B cell (primary cell): ENCODE results near the gene RSU1. TPM values are rescaled to one million over a fixed set of nuclear protein-coding genes. Genes with fewer than 3 reads are reported as not detected.

Source experiments
- ATAC-seq: fragments of 200-7000 bp; cut with Tn5 transposase; one replicate; pipeline ENCODE4 v1.10.0; 2021; ENCODE audit warnings: low read depth, mild to moderate bottlenecking, moderate number of reproducible peaks, moderate library complexity
- CTCF ChIA-PET: fragments of 350-600 bp; sonication (Branson Sonifier 250); formaldehyde crosslinking; loops from one replicate; lab custom pipeline; 2021; ENCODE audit warnings: antibody characterized with exemption, inconsistent platforms; lab: Charles Lee
- POLR2A ChIA-PET: fragments of 350-600 bp; sonication (Branson Sonifier 250); formaldehyde crosslinking; loops from one replicate; lab custom pipeline; 2021; ENCODE audit warnings: antibody characterized with exemption; lab: Charles Lee
- DNase-seq: peaks from one replicate; pipeline ENCODE4 v3.0.0; 2013
- H2AFZ ChIP-seq: 2 replicates; pipeline ENCODE4 v1.6.1; 2012; ENCODE audit warnings: mild to moderate bottlenecking, low read depth, low read length; ENCODE audit not compliant: insufficient read depth, poor library complexity, severe bottlenecking
- H3K27ac ChIP-seq, 2 donors: 1 replicate in 1 of 2; 2 replicates in 1 of 2; pipeline ENCODE4 v1.5.1; 2012 to 2013; ENCODE audit warnings: low read length in 2 of 2, mild to moderate bottlenecking in 2 of 2, moderate library complexity in 1 of 2
- H3K27me3 ChIP-seq, 4 experiments: fragments of 200-600 bp in 1 of 4; sonication (generic) in 1 of 4; replicated peaks in 1 of 4; 1 replicate in 2 of 4; 2 replicates in 2 of 4; pipeline versions ENCODE4 v1.6.1 to v1.7.0; 2013 to 2016; ENCODE audit warnings: low read length in 3 of 4, mild to moderate bottlenecking in 2 of 4, mixed read lengths in 1 of 4, moderate library complexity in 1 of 4; ENCODE audit not compliant: insufficient read depth in 4 of 4, control insufficient read depth in 3 of 4; ENCODE audit errors: control extremely low read depth in 1 of 4
- H3K36me3 ChIP-seq, 2 experiments: replicated peaks in 1 of 2; 1 replicate in 1 of 2; 2 replicates in 1 of 2; pipeline versions ENCODE4 v1.6.1 to v1.7.1; 2013; ENCODE audit warnings: low read length in 1 of 2; ENCODE audit not compliant: insufficient read depth in 2 of 2, control insufficient read depth in 1 of 2; ENCODE audit errors: control extremely low read depth in 1 of 2, extremely low read depth in 1 of 2
- H3K4me1 ChIP-seq, 2 donors: fragments of 200-600 bp in 1 of 2; sonication (generic) in 1 of 2; 1 replicate in 1 of 2; 2 replicates in 1 of 2; pipeline versions ENCODE4 v1.5.1 to v1.6.1; 2013 to 2017; ENCODE audit warnings: low read length in 2 of 2; ENCODE audit not compliant: control insufficient read depth in 2 of 2, insufficient read depth in 2 of 2
- H3K4me2 ChIP-seq: replicated peaks from 2 replicates; pipeline ENCODE3; 2012; ENCODE audit warnings: mild to moderate bottlenecking, low read depth, low read length; ENCODE audit not compliant: poor library complexity, severe bottlenecking
- H3K4me3 ChIP-seq, 5 experiments: fragments of 200-600 bp in 1 of 5; sonication (generic) in 1 of 5; 1 replicate in 3 of 5; 2 replicates in 2 of 5; pipeline versions ENCODE4 v1.5.1 to v1.7.0; 2011 to 2016; ENCODE audit warnings: low read length in 4 of 5, mild to moderate bottlenecking in 4 of 5, low read depth in 2 of 5, control low read depth in 1 of 5, moderate library complexity in 1 of 5; ENCODE audit not compliant: insufficient read depth in 1 of 5; ENCODE audit errors: control extremely low read depth in 1 of 5, extremely low read depth in 1 of 5
- H3K79me2 ChIP-seq: fragments of 200-600 bp; sonication (generic); one replicate; pipeline ENCODE4 v1.6.0; 2016; ENCODE audit warnings: low read length; ENCODE audit not compliant: control insufficient read depth, insufficient read depth
- H3K9ac ChIP-seq: fragments of 200-600 bp; sonication (generic); 2 replicates; pipeline ENCODE4 v1.6.1; 2017; ENCODE audit warnings: mild to moderate bottlenecking, low read length, moderate library complexity
- H3K9me3 ChIP-seq, 3 donors: one replicate each; pipeline versions ENCODE4 v1.6.1 to v1.7.1; 2013; ENCODE audit warnings: low read length in 2 of 3; ENCODE audit not compliant: control insufficient read depth in 2 of 3, insufficient read depth in 1 of 3; ENCODE audit errors: control extremely low read depth in 1 of 3
- H4K20me1 ChIP-seq: 2 replicates; pipeline ENCODE4 v1.6.0; 2012; ENCODE audit warnings: mild to moderate bottlenecking, low read length; ENCODE audit not compliant: insufficient read depth, control insufficient read depth, poor library complexity, severe bottlenecking
- H3K27ac Mint-ChIP-seq: one replicate; pipeline ENCODE4 v1.8.0; 2021; ENCODE audit warnings: mixed read lengths
- H3K27me3 Mint-ChIP-seq: one replicate; pipeline ENCODE4 v1.8.0; 2021; ENCODE audit warnings: mixed read lengths
- H3K4me1 Mint-ChIP-seq: one replicate; pipeline ENCODE4 v1.8.0; 2021; ENCODE audit warnings: mixed read lengths
- H3K4me3 Mint-ChIP-seq: one replicate; pipeline ENCODE4 v1.8.0; 2021; ENCODE audit warnings: mixed read lengths
- H3K9me3 Mint-ChIP-seq: one replicate; pipeline ENCODE4 v1.8.0; 2022; ENCODE audit warnings: mixed read lengths; ENCODE audit not compliant: insufficient read depth
- CTCF ChIP-seq: fragments of 200-600 bp; IDR thresholded peaks from one replicate; pipeline ENCODE4 v1.8.0; 2022; ENCODE audit warnings: antibody characterized with exemption, mild to moderate bottlenecking
- EZH2 ChIP-seq: IDR thresholded peaks from 2 replicates; pipeline ENCODE4 v1.6.1; 2012; ENCODE audit warnings: borderline replicate concordance, low read depth, mild to moderate bottlenecking, moderate library complexity, low read length; ENCODE audit not compliant: insufficient read depth, poor library complexity, severe bottlenecking
- WGBS: methylation state at CpG from one replicate; pipeline ENCODE4 v1.1.5; 2013; ENCODE audit warnings: missing lambda C conversion rate; ENCODE audit not compliant: insufficient coverage; 5-methylcytosine and 5-hydroxymethylcytosine counted together
- intact Hi-C: fragments of 100-400 bp; cut with micrococcal nuclease; formaldehyde crosslinking; loops from one replicate; pipeline ENCODE4 v1.10.0; 2022
- polyA plus RNA-seq: library from polyadenylated mRNA; depleted of rRNA; stranded (reverse); fragments of >200 nt; gene quantifications from 2 replicates; pipeline ENCODE4 v1.2.3, GENCODE V29; 2012
- total RNA-seq, 2 donors: library from RNA; stranded (reverse); fragments of 120-200 nt in 1 of 2; gene quantifications; 1 replicate in 1 of 2; 2 replicates in 1 of 2; pipeline versions ENCODE4 v1.2.3 to v1.2.4, GENCODE V29; 2013 to 2022

Gene RSU1
- total and polyA plus RNA-seq, 2 donors (not counting 1 experiment from before 2014, with no cell fraction given), result 33.4 to 41.1 TPM

DNA sequence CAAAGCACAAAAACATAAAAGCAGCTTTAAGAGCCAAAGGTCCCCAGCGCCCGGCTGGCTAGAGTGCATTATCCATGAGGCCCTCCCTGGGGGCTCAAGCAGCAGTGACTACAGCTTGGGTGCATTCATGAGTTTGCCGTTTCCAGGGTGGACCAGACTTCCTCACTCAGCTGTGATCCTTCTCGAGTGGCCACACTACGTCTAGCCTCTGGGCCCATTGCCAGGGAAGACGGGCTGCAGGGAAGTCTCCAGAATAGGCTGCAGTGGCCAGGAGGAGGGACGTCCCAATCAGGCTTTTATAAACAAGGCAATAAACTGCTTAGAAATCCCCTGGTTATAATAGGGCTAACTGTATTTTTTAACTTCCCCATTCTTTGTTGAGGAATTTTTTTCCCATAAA lies 206.2 kb downstream of the RSU1 start:
- Histone ChIP-seq H3K9me3 (peaks cover 0 to 4% (median 4%) of the 10 kb centered on the region in 3 donors), H3K4me2 (no peak overlapping the region), H3K4me3 (no peak overlapping the region), H3K27ac (no peak overlapping the region), H3K36me3 (peaks cover 0 to 3% of the 10 kb centered on the region in 2 experiments), H3K27me3 (no peaks in the 10 kb centered on the region), H2AFZ (no peak overlapping the region), H3K79me2 (no peaks in the 10 kb centered on the region), H3K4me1 (no peaks in the 10 kb centered on the region), H4K20me1 (no peaks in the 10 kb centered on the region), H3K9ac (no peak overlapping the region)
- POLR2A ChIA-PET, result no interaction called here
- CTCF ChIA-PET, result no interaction called here
- Mint-ChIP-seq H3K9me3 (no peaks in the 10 kb centered on the region), H3K4me1 (peaks cover 10% of the 10 kb centered on the region), H3K4me3 (no peak overlapping the region), H3K27ac (no peak overlapping the region), H3K27me3 (no peaks in the 10 kb centered on the region)
- DNase-seq (no peak), ATAC-seq (no peak)
- 86% methylated on average over 6 of the region's 7 CpGs for WGBS
- TF ChIP-seq EZH2, result no peak
- TF ChIP-seq CTCF, result no peak
- intact Hi-C loops, result no loop called here

DNA sequence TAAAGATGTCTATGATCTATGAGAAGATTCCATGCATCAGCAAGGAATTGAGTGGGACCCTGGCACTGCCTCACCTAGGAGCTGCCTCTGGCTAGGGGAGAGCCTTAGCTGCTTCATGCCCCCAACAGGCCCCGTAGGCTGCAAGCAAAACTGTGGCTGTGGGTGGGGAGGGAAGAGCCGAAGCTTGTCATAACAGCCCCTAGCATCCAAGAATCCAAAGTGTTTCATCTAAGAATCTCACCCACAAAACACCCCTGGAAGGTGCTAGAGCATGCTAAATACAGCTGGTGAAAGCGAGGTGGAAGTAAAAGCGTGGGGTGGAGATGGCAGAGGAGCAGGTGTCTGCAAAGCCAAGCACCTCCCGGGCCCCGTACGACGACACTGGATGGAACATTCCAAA lies 208.0 kb downstream of the RSU1 start:
- CTCF ChIA-PET, result no interaction called here
- H3K27ac Mint-ChIP-seq, result no peak overlapping the region
- intact Hi-C loops, result no loop called here
- no peak for TF ChIP-seq CTCF
- TF ChIP-seq EZH2, result no peak
- POLR2A ChIA-PET, result no interaction called here
- DNase-seq (no peak), ATAC-seq (no peak)
- H3K9ac ChIP-seq, result no peak overlapping the region
- no peak overlapping the region for H3K27ac ChIP-seq
- H3K9me3 ChIP-seq, result peaks cover 0 to 4% (median 0%) of the 10 kb centered on the region in 3 donors
- no peaks in the 10 kb centered on the region for H3K9me3 Mint-ChIP-seq
- H3K27me3 Mint-ChIP-seq, result no peaks in the 10 kb centered on the region
- H3K27me3 ChIP-seq, result no peaks in the 10 kb centered on the region
- no peak overlapping the region for H3K4me3 Mint-ChIP-seq
- H2AFZ ChIP-seq, result no peak overlapping the region
- H3K79me2 ChIP-seq, result no peaks in the 10 kb centered on the region
- H3K4me1 ChIP-seq, result no peaks in the 10 kb centered on the region
- WGBS, result 80% methylated on average over 2 of the region's 8 CpGs
- H3K4me1 Mint-ChIP-seq, result no peaks in the 10 kb centered on the region
- no peak overlapping the region for H3K4me3 ChIP-seq
- H3K4me2 ChIP-seq, result no peak overlapping the region
- no peaks in the 10 kb centered on the region for H4K20me1 ChIP-seq
- H3K36me3 ChIP-seq, result peaks cover 0 to 3% of the 10 kb centered on the region in 2 experiments
